HG03039 (cell line): Measurements from ENCODE around the gene TADA3.
A peak's percentile ranks its signal among the peaks of the same experiment; 100 is the strongest.

ENCODE experiments used
- ATAC-seq: cut with Tn5 transposase; IDR thresholded peaks from one replicate; pipeline ENCODE4 v1.9.1; 2021; ENCODE audit warnings: mild to moderate bottlenecking, moderate library complexity; ENCODE audit not compliant: unreplicated experiment

Gene TADA3

GRCh38 chr3:9809615-9810432, 17.6 kb upstream of the TADA3 start, which contains the start of gene TTLL3:
Gene TTLL3, plus strand, starts transcription at chr3:9810262. Its CDS starts 400 bp downstream, at chr3:9810662.
- ATAC-seq = no peak

- ATAC-seq = no peak
Observed at GRCh38 chr3:9809239-9809614, 17.0 kb upstream of the TADA3 start.

GRCh38 chr3:9808345-9809037, 16.2 kb upstream of the TADA3 start:
- peak; percentile 34 for ATAC-seq

- ATAC-seq = no peak
Observed at GRCh38 chr3:9807981-9808344, 15.7 kb upstream of the TADA3 start.

- ATAC-seq = no peak
Observed at GRCh38 chr3:9806688-9807589, 14.7 kb upstream of the TADA3 start.

- ATAC-seq = no peak
Observed at GRCh38 chr3:9806137-9806536, 13.9 kb upstream of the TADA3 start.

- ATAC-seq = no peak
Observed at GRCh38 chr3:9804996-9805395, 12.7 kb upstream of the TADA3 start.

- ATAC-seq = no peak
Observed at GRCh38 chr3:9803494-9803893, 11.2 kb upstream of the TADA3 start.

- ATAC-seq = no peak
Observed at GRCh38 chr3:9800529-9800928, 8.3 kb upstream of the TADA3 start.

GRCh38 chr3:9797196-9797945, 5.1 kb upstream of the TADA3 start:
- ATAC-seq = no peak

- ATAC-seq = no peak
Observed at GRCh38 chr3:9795207-9795606, 2.9 kb upstream of the TADA3 start.

GRCh38 chr3:9794400-9794799, 2.1 kb upstream of the TADA3 start:
- no peak for ATAC-seq

- ATAC-seq = no peak
Observed at GRCh38 chr3:9793161-9793781, 998 bp upstream of the TADA3 start.

- no peak for ATAC-seq
Observed at GRCh38 chr3:9791790-9792404, 376 bp downstream of the TADA3 start.

GRCh38 chr3:9791127-9791526, 1.1 kb downstream of the TADA3 start:
- ATAC-seq = no peak

- ATAC-seq = no peak
Observed at GRCh38 chr3:9787714-9788113, 4.6 kb downstream of the TADA3 start.

- no peak for ATAC-seq
Observed at GRCh38 chr3:9786825-9787669, 5.2 kb downstream of the TADA3 start.

GRCh38 chr3:9786209-9786739, 6.0 kb downstream of the TADA3 start:
- no peak for ATAC-seq

- ATAC-seq = no peak
Observed at GRCh38 chr3:9785602-9786001, 6.7 kb downstream of the TADA3 start.
